IMR-90 (cell line): Measurements from ENCODE around the gene TOX3. TPM values are rescaled to one million over a fixed set of nuclear protein-coding genes. Genes with fewer than 3 reads are reported as not detected.

Experiments used
- ATAC-seq: fragments of 200-7000 bp; cut with Tn5 transposase; 2 replicates; pipeline ENCODE4 v1.9.1; 2020; ENCODE audit warnings: low read depth, mild to moderate bottlenecking, moderate library complexity
- BruUV-seq: library from RNA; stranded (reverse); fragments of 400-500 nt; replicated peaks from 2 replicates; lab custom pipeline; 2021; lab: Mats Ljungman, UMichigan
- CTCF ChIA-PET: fragments of 300-600 bp; formaldehyde crosslinking; extraction: SDS; loops from one replicate; lab custom pipeline; 2021; ENCODE audit warnings: antibody characterized with exemption; lab: Yijun Ruan, JAX
- POLR2A ChIA-PET: fragments of 300-600 bp; sonication (Branson Sonifier 250); formaldehyde crosslinking; loops from one replicate; lab custom pipeline; 2022; ENCODE audit warnings: antibody characterized with exemption; ENCODE audit not compliant: unreplicated experiment; lab: Charles Lee
- DNase-seq: peaks from one replicate; pipeline ENCODE4 v3.0.0; 2013
- H2AFZ ChIP-seq: replicated peaks from 2 replicates; pipeline ENCODE3; 2013; ENCODE audit warnings: low read length, mild to moderate bottlenecking; ENCODE audit not compliant: poor library complexity
- H2AK5ac ChIP-seq: 2 replicates; pipeline ENCODE4 v1.6.1; 2013; ENCODE audit warnings: low read depth, low read length, inconsistent platforms
- H2AK9ac ChIP-seq: replicated peaks from 2 replicates; pipeline ENCODE3; 2013; ENCODE audit warnings: mild to moderate bottlenecking, low read depth, low read length, moderate library complexity; ENCODE audit not compliant: poor library complexity
- H2BK120ac ChIP-seq: 2 replicates; pipeline ENCODE4 v1.6.1; 2013; ENCODE audit warnings: low read depth, low read length, inconsistent platforms
- H2BK15ac ChIP-seq: 3 replicates; pipeline ENCODE4 v1.6.1; 2013; ENCODE audit warnings: low read depth, low read length, inconsistent platforms
- H2BK20ac ChIP-seq: 2 replicates; pipeline ENCODE4 v1.6.1; 2013; ENCODE audit warnings: low read depth, mild to moderate bottlenecking, inconsistent platforms, low read length, moderate library complexity
- H2BK5ac ChIP-seq: 2 replicates; pipeline ENCODE4 v1.6.1; 2013; ENCODE audit warnings: mild to moderate bottlenecking, low read depth, low read length, inconsistent platforms; ENCODE audit not compliant: poor library complexity, severe bottlenecking
- H3K14ac ChIP-seq: replicated peaks from 2 replicates; pipeline ENCODE4 v1.6.1; 2013; ENCODE audit warnings: low read depth, low read length, inconsistent platforms
- H3K18ac ChIP-seq: 2 replicates; pipeline ENCODE4 v1.6.1; 2013; ENCODE audit warnings: low read depth, low read length, control low read depth
- H3K23ac ChIP-seq: 2 replicates; pipeline ENCODE4 v1.6.1; 2013; ENCODE audit warnings: low read depth, low read length, inconsistent platforms
- H3K27ac ChIP-seq: 2 replicates; pipeline ENCODE4 v1.5.1; 2013; ENCODE audit warnings: mild to moderate bottlenecking, control low read depth, low read length; ENCODE audit not compliant: insufficient read depth
- H3K27me3 ChIP-seq: 2 replicates; pipeline ENCODE4 v1.6.1; 2013; ENCODE audit warnings: low read length; ENCODE audit not compliant: control insufficient read depth, insufficient read depth
- H3K36me3 ChIP-seq: 2 replicates; pipeline ENCODE4 v1.6.1; 2013; ENCODE audit warnings: low read length, mixed read lengths; ENCODE audit not compliant: control insufficient read depth, insufficient read depth
- H3K4ac ChIP-seq: 2 replicates; pipeline ENCODE4 v1.6.1; 2013; ENCODE audit warnings: low read depth, low read length, inconsistent platforms
- H3K4me1 ChIP-seq: 2 replicates; pipeline ENCODE4 v1.6.1; 2013; ENCODE audit warnings: low read length, mixed read lengths; ENCODE audit not compliant: control insufficient read depth, insufficient read depth
- H3K4me2 ChIP-seq: 2 replicates; pipeline ENCODE4 v1.6.1; 2013; ENCODE audit warnings: low read depth, mild to moderate bottlenecking, control low read depth, low read length, moderate library complexity
- H3K4me3 ChIP-seq: 2 replicates; pipeline ENCODE4 v1.5.1; 2013; ENCODE audit warnings: low read depth, mild to moderate bottlenecking, control low read depth, low read length, moderate library complexity; ENCODE audit not compliant: insufficient read depth
- H3K56ac ChIP-seq: 2 replicates; pipeline ENCODE4 v1.6.1; 2013; ENCODE audit warnings: low read length, inconsistent platforms; ENCODE audit not compliant: insufficient read depth; ENCODE audit errors: extremely low read depth
- H3K79me1 ChIP-seq, 2 experiments: 2 replicates each; pipeline ENCODE4 v1.6.1; 2013; ENCODE audit warnings: low read length in 2 of 2, inconsistent platforms in 1 of 2, low read depth in 1 of 2
- H3K9ac ChIP-seq: 2 replicates; pipeline ENCODE4 v1.6.1; 2013; ENCODE audit warnings: low read depth, low read length, control low read depth
- H3K9me1 ChIP-seq: 2 replicates; pipeline ENCODE4 v1.6.1; 2013; ENCODE audit warnings: low read length, inconsistent platforms; ENCODE audit not compliant: insufficient read depth
- H3K9me3 ChIP-seq: 2 replicates; pipeline ENCODE4 v1.6.1; 2013; ENCODE audit warnings: low read length; ENCODE audit not compliant: control insufficient read depth, insufficient read depth
- H4K20me1 ChIP-seq: 2 replicates; pipeline ENCODE4 v1.6.1; 2013; ENCODE audit warnings: low read length, inconsistent platforms; ENCODE audit not compliant: insufficient read depth
- H4K5ac ChIP-seq: 2 replicates; pipeline ENCODE4 v1.6.1; 2013; ENCODE audit warnings: mild to moderate bottlenecking, low read depth, low read length, control low read depth
- H4K8ac ChIP-seq, 2 experiments: 2 replicates each; pipeline ENCODE4 v1.6.1; 2013; ENCODE audit warnings: low read depth in 2 of 2, low read length in 2 of 2, control low read depth in 1 of 2, inconsistent platforms in 1 of 2
- H4K91ac ChIP-seq: 2 replicates; pipeline ENCODE4 v1.6.1; 2013; ENCODE audit warnings: low read depth, low read length, inconsistent platforms; ENCODE audit not compliant: insufficient read depth
- MAZ ChIP-seq: IDR thresholded peaks from 2 replicates; pipeline ENCODE4 v1.6.1; 2012; ENCODE audit warnings: low read depth, mild to moderate bottlenecking, low read length, improper control_type of control experiment, moderate library complexity, borderline replicate concordance
- RAD21 ChIP-seq: IDR thresholded peaks from 2 replicates; pipeline ENCODE4 v1.6.1; 2012; ENCODE audit warnings: low read length, improper control_type of control experiment
- RCOR1 ChIP-seq: IDR thresholded peaks from 2 replicates; pipeline ENCODE4 v1.6.1; 2012; ENCODE audit warnings: mild to moderate bottlenecking, low read length, improper control_type of control experiment; ENCODE audit not compliant: insufficient replicate concordance
- WGBS, 2 experiments: methylation state at CpG; one replicate each; pipeline versions ENCODE4 v1.1.5 to v1.1.7; 2013; ENCODE audit warnings: missing lambda C conversion rate in 2 of 2; ENCODE audit not compliant: insufficient read length in 1 of 2; ENCODE audit errors: extremely low coverage in 2 of 2; 5-methylcytosine and 5-hydroxymethylcytosine counted together
- dilution Hi-C: fragments of 300-500 bp; cut with HindIII; formaldehyde crosslinking; loops from one replicate; pipeline ENCODE4 v1.14.3; 2018; ENCODE audit warnings: low sequenced_read_pairs; ENCODE audit not compliant: unreplicated experiment
- in situ Hi-C: fragments of 300-500 bp; cut with MboI; formaldehyde crosslinking; loops from 3 replicates; pipeline ENCODE4 v1.14.3; 2019; ENCODE audit warnings: low sequenced_read_pairs, inconsistent platforms, mixed read lengths
- intact Hi-C: fragments of 100-400 bp; cut with micrococcal nuclease; formaldehyde crosslinking; loops from 2 replicates; pipeline ENCODE4 v1.10.0; 2022
- polyA plus RNA-seq, 3 experiments: library from polyadenylated mRNA; depleted of rRNA; stranded (reverse); fragments of >200 nt; gene quantifications; 2 replicates each; pipeline ENCODE4 v1.2.3, GENCODE V29; 2012; ENCODE audit warnings: low replicate concordance in 1 of 3
- total RNA-seq: library from RNA; depleted of rRNA; stranded (reverse); fragments of >200 nt; gene quantifications from 2 replicates; pipeline ENCODE4 v1.2.3, GENCODE V29; 2012

The TOX3 gene
- total and polyA plus RNA-seq, 2 of the 4 experiments (the other 2 are of a cell fraction): not detected

GRCh38 chr16:52494145-52494544 is 52.8 kb downstream of the TOX3 start:
- no peak overlapping the region for H2AK9ac ChIP-seq
- no peak overlapping the region for H3K9ac ChIP-seq
- H4K91ac ChIP-seq: no peak overlapping the region
- TF ChIP-seq MAZ: no peak
- TF ChIP-seq RCOR1: no peak
- TF ChIP-seq RAD21: no peak
- no TSS peak for BruUV-seq
- H3K27ac ChIP-seq: no peak overlapping the region
- CTCF ChIA-PET: no interaction called here
- H3K56ac ChIP-seq: no peak overlapping the region
- no peaks in the 10 kb centered on the region for H3K4me1 ChIP-seq
- H4K8ac ChIP-seq: no peak overlapping the region
- intact Hi-C loops: no loop called here
- H3K4me3 ChIP-seq: no peak overlapping the region
- H3K27me3 ChIP-seq: no peaks in the 10 kb centered on the region
- POLR2A ChIA-PET: no interaction called here
- no peaks in the 10 kb centered on the region for H3K9me1 ChIP-seq
- no peak overlapping the region for H2BK5ac ChIP-seq
- no peak overlapping the region for H2AFZ ChIP-seq
- no peaks in the 10 kb centered on the region for H4K20me1 ChIP-seq
- in situ Hi-C loops: no loop called here
- no peaks in the 10 kb centered on the region for H3K79me1 ChIP-seq
- H2BK15ac ChIP-seq: no peak overlapping the region
- no peak overlapping the region for H3K18ac ChIP-seq
- H3K36me3 ChIP-seq: no peaks in the 10 kb centered on the region
- no CpG with 5 or more reads among the region's 4 CpGs for WGBS, 2 experiments
- DNase-seq (no peak), ATAC-seq (no peak)
- H2BK120ac ChIP-seq: no peak overlapping the region
- peaks cover 2% of the 10 kb centered on the region; the same call in 1 of the 2 replicates for H3K9me3 ChIP-seq
- no peak overlapping the region for H3K4me2 ChIP-seq
- no peak overlapping the region for H3K4ac ChIP-seq
- no peak overlapping the region for H3K14ac ChIP-seq
- no peak overlapping the region for H2BK20ac ChIP-seq
- no peak overlapping the region for H3K23ac ChIP-seq
- no peak overlapping the region for H2AK5ac ChIP-seq
- no peak overlapping the region for H4K5ac ChIP-seq
- dilution Hi-C loops: no loop called here
